SK-N-SH treated with all-trans-retinoic acid at 6 μM for 48 hours (cell line): ENCODE data around the gene TSPAN10.

Experiments used
- ESRRG ChIP-seq: fragments of 250-450 bp; sonication (Bioruptor Pico); IDR thresholded peaks from 2 replicates; pipeline ENCODE4 v1.6.1; 2021; ENCODE audit warnings: mild to moderate bottlenecking
- ISL1 ChIP-seq: fragments of 250-450 bp; sonication (Bioruptor Pico); IDR thresholded peaks from 2 replicates; pipeline ENCODE4 v2.1.2; 2022; ENCODE audit warnings: mild to moderate bottlenecking, moderate library complexity
- OSR1 ChIP-seq: fragments of 250-450 bp; sonication (Bioruptor Pico); IDR thresholded peaks from 2 replicates; pipeline ENCODE4 v1.8.0; 2022; ENCODE audit warnings: moderate library complexity, mild to moderate bottlenecking, inconsistent platforms
- PPARA ChIP-seq: fragments of 250-450 bp; sonication (Bioruptor Pico); IDR thresholded peaks from 2 replicates; pipeline ENCODE4 v1.5.0; 2020; ENCODE audit warnings: mild to moderate bottlenecking, borderline replicate concordance
- ZC3H10 ChIP-seq: fragments of 250-450 bp; sonication (Bioruptor Pico); IDR thresholded peaks from 2 replicates; pipeline ENCODE4 v1.5.1; 2021; ENCODE audit warnings: mild to moderate bottlenecking, moderate library complexity
- ZFP30 ChIP-seq: fragments of 450-650 bp; formaldehyde crosslinking; IDR thresholded peaks from 2 replicates; pipeline ENCODE4 v1.5.0; 2022; ENCODE audit warnings: mild to moderate bottlenecking, moderate library complexity
- ZNF565 ChIP-seq: fragments of 450-650 bp; formaldehyde crosslinking; conservative IDR thresholded peaks from 2 replicates; pipeline ENCODE4 v1.5.0; 2020; ENCODE audit warnings: low read depth, mild to moderate bottlenecking, moderate library complexity
- ZNF70 ChIP-seq: fragments of 450-650 bp; formaldehyde crosslinking; IDR thresholded peaks from 2 replicates; pipeline ENCODE4 v1.5.0; 2020; ENCODE audit warnings: mild to moderate bottlenecking, moderate library complexity
- ZNF8 ChIP-seq: fragments of 450-650 bp; formaldehyde crosslinking; IDR thresholded peaks from 2 replicates; pipeline ENCODE4 v1.5.0; 2020; ENCODE audit warnings: mild to moderate bottlenecking, moderate library complexity
- TF ChIP-seq, protein P1 (sequence below): fragments of 250-450 bp; sonication (Bioruptor Pico); IDR thresholded peaks from 2 replicates; pipeline ENCODE4 v1.5.1; 2020; ENCODE audit warnings: low read depth, mild to moderate bottlenecking, moderate library complexity

DNA sequence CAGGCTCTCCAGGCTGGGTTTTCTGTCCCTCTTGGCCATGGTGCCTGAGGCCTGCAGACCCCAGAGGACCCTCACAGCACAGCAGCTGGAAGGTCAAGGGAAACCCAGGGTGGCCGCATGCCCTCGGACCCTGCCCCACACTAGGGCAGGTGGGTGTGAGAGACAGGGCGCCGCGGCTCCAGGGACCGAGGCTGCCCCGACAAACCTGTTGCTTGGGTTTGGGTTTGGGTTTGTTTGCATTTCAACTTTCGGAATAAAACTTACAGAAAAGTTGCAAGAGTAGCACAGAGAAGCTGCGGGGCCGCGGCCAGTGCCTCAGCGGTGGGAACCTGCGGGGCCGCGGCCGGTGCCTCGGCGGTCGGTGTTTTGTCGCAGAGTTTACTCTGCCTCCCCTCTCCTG lies 54.6 kb downstream of the TSPAN10 start:
- no peak for TF ChIP-seq ZNF8 (CRISPR knock-in tag)
- no peak for TF ChIP-seq ZC3H10 (CRISPR knock-in tag)
- TF ChIP-seq, protein P1, sequence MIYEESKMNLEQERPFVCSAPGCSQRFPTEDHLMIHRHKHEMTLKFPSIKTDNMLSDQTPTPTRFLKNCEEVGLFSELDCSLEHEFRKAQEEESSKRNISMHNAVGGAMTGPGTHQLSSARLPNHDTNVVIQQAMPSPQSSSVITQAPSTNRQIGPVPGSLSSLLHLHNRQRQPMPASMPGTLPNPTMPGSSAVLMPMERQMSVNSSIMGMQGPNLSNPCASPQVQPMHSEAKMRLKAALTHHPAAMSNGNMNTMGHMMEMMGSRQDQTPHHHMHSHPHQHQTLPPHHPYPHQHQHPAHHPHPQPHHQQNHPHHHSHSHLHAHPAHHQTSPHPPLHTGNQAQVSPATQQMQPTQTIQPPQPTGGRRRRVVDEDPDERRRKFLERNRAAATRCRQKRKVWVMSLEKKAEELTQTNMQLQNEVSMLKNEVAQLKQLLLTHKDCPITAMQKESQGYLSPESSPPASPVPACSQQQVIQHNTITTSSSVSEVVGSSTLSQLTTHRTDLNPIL (CRISPR knock-in tag) = no peak
- TF ChIP-seq ZNF70 (CRISPR knock-in tag) = no peak
- TF ChIP-seq ZNF565 (CRISPR knock-in tag) = no peak
- no peak for TF ChIP-seq OSR1 (CRISPR knock-in tag)
- no peak for TF ChIP-seq ZFP30 (CRISPR knock-in tag)
- no peak for TF ChIP-seq PPARA (CRISPR knock-in tag)
- TF ChIP-seq ISL1 (CRISPR knock-in tag) = no peak
- no peak for TF ChIP-seq ESRRG (CRISPR knock-in tag)
